DOHH2 (cell line): ENCODE results near the gene ARV1.
"Not testable (repeated sequence)": the region's sequence is repeated elsewhere in the genome, so short reads cannot be mapped to it uniquely, and the experiment has no call there.

ENCODE experiments used
- H3F3A ChIP-seq: fragments of 200-600 bp; sonication (generic), shearing (Covaris generic); 2 replicates; pipeline ENCODE4 v1.6.0; 2016; ENCODE audit warnings: antibody characterized with exemption, mild to moderate bottlenecking; ENCODE audit not compliant: control insufficient read depth, insufficient read depth
- H3K27ac ChIP-seq: fragments of 200-600 bp; sonication (generic); 2 replicates; pipeline ENCODE4 v1.5.1; 2014; ENCODE audit warnings: low read depth, mild to moderate bottlenecking, low read length, moderate library complexity
- H3K27me3 ChIP-seq: fragments of 200-600 bp; sonication (generic); 2 replicates; pipeline ENCODE4 v1.6.1; 2014; ENCODE audit warnings: mild to moderate bottlenecking, low read length, mixed read lengths; ENCODE audit not compliant: control insufficient read depth
- H3K36me3 ChIP-seq: fragments of 200-600 bp; sonication (generic); 2 replicates; pipeline ENCODE4 v1.6.1; 2014; ENCODE audit warnings: mild to moderate bottlenecking, low read length, moderate library complexity, mixed read lengths; ENCODE audit not compliant: control insufficient read depth
- H3K4me1 ChIP-seq: fragments of 200-600 bp; sonication (generic); 2 replicates; pipeline ENCODE4 v1.6.1; 2014; ENCODE audit warnings: mild to moderate bottlenecking, low read length, mixed read lengths; ENCODE audit not compliant: control insufficient read depth
- H3K4me2 ChIP-seq: fragments of 200-600 bp; sonication (generic); 2 replicates; pipeline ENCODE4 v1.6.0; 2014; ENCODE audit warnings: mild to moderate bottlenecking, low read length, moderate library complexity
- H3K4me3 ChIP-seq: fragments of 200-600 bp; sonication (generic); 2 replicates; pipeline ENCODE4 v1.5.1; 2014; ENCODE audit warnings: mild to moderate bottlenecking, low read length, mixed read lengths
- H3K79me2 ChIP-seq: fragments of 200-600 bp; sonication (generic); 2 replicates; pipeline ENCODE4 v1.6.1; 2014; ENCODE audit warnings: mild to moderate bottlenecking, low read length, mixed read lengths; ENCODE audit not compliant: control insufficient read depth
- H3K9me2 ChIP-seq: fragments of 200-600 bp; sonication (generic); replicated peaks from 2 replicates; pipeline ENCODE4 v1.6.1; 2014; ENCODE audit warnings: mild to moderate bottlenecking, low read length, mixed read lengths; ENCODE audit not compliant: control insufficient read depth
- H3K9me3 ChIP-seq: fragments of 200-600 bp; sonication (generic); 2 replicates; pipeline ENCODE4 v1.6.1; 2014; ENCODE audit warnings: antibody characterized with exemption, low read length, mixed read lengths; ENCODE audit not compliant: control insufficient read depth, insufficient read depth
- H4K20me1 ChIP-seq: fragments of 200-600 bp; sonication (generic); 2 replicates; pipeline ENCODE4 v1.6.0; 2014; ENCODE audit warnings: low read depth, mild to moderate bottlenecking, antibody characterized with exemption, low read length, moderate library complexity; ENCODE audit not compliant: control insufficient read depth, insufficient read depth
- CTCF ChIP-seq: fragments of 200-600 bp; sonication (generic); IDR thresholded peaks from one replicate; pipeline ENCODE4 v1.5.1; 2014; ENCODE audit warnings: antibody characterized with exemption, mild to moderate bottlenecking, low read depth, low read length; ENCODE audit not compliant: poor library complexity, severe bottlenecking
- EZH2phosphoT487 ChIP-seq: fragments of 200-600 bp; sonication (generic); IDR thresholded peaks from 2 replicates; pipeline ENCODE4 v1.6.1; 2017; ENCODE audit warnings: borderline replicate concordance, mild to moderate bottlenecking, antibody characterized with exemption, low read length, moderate library complexity, mixed read lengths

ARV1 gene

GRCh38 chr1:231021540-231022031, 42.7 kb downstream of the ARV1 start:
- Histone ChIP-seq H3K4me2 (no peak overlapping the region), H4K20me1 (no peaks in the 10 kb centered on the region), H3K27ac (no peak overlapping the region), H3K4me3 (no peak overlapping the region), H3K4me1 (no peaks in the 10 kb centered on the region), H3K9me2 (no peaks in the 10 kb centered on the region), H3F3A (no peaks in the 10 kb centered on the region), H3K36me3 (no peaks in the 10 kb centered on the region), H3K9me3 (no peaks in the 10 kb centered on the region), H3K27me3 (no peaks in the 10 kb centered on the region), H3K79me2 (no peaks in the 10 kb centered on the region)
- TF ChIP-seq CTCF (no peak), EZH2phosphoT487 (no peak)

- not testable (repeated sequence) for H3K9me3 ChIP-seq, H3K9me2 ChIP-seq, H4K20me1 ChIP-seq, H3K36me3 ChIP-seq, H3K27me3 ChIP-seq, H3K27ac ChIP-seq, H3K4me3 ChIP-seq, H3F3A ChIP-seq, H3K79me2 ChIP-seq, H3K4me1 ChIP-seq, H3K4me2 ChIP-seq
Measured at GRCh38 chr1:231022543-231022942, 43.6 kb downstream of the ARV1 start.

GRCh38 chr1:231023150-231023549, 44.3 kb downstream of the ARV1 start:
- no peaks in the 10 kb centered on the region for H3K9me3 ChIP-seq
- H3F3A ChIP-seq = no peaks in the 10 kb centered on the region
- no peaks in the 10 kb centered on the region for H3K9me2 ChIP-seq
- H4K20me1 ChIP-seq = no peaks in the 10 kb centered on the region; the same call in 1 of the 2 replicates
- H3K79me2 ChIP-seq = no peaks in the 10 kb centered on the region
- no peaks in the 10 kb centered on the region for H3K4me1 ChIP-seq
- TF ChIP-seq EZH2phosphoT487 = no peak
- no peaks in the 10 kb centered on the region for H3K27me3 ChIP-seq
- no peaks in the 10 kb centered on the region for H3K36me3 ChIP-seq
- no peak overlapping the region for H3K27ac ChIP-seq
- H3K4me3 ChIP-seq = no peak overlapping the region
- no peak overlapping the region for H3K4me2 ChIP-seq

- no peaks in the 10 kb centered on the region for H3F3A ChIP-seq
- H3K4me3 ChIP-seq = no peak overlapping the region
- H4K20me1 ChIP-seq = no peaks in the 10 kb centered on the region; the same call in 1 of the 2 replicates
- no peaks in the 10 kb centered on the region for H3K9me3 ChIP-seq
- no peaks in the 10 kb centered on the region for H3K27me3 ChIP-seq
- no peaks in the 10 kb centered on the region for H3K4me1 ChIP-seq
- no peaks in the 10 kb centered on the region for H3K36me3 ChIP-seq
- no peak overlapping the region for H3K4me2 ChIP-seq
- H3K9me2 ChIP-seq = no peaks in the 10 kb centered on the region
- 0 out of 2 replicates have a peak, but pooled peaks cover 2% of the 10 kb centered on the region for H3K79me2 ChIP-seq
- TF ChIP-seq EZH2phosphoT487 = no peak
- no peak for TF ChIP-seq CTCF
- H3K27ac ChIP-seq = no peak overlapping the region
Measured at GRCh38 chr1:231026576-231026975, 47.7 kb downstream of the ARV1 start.
